ENCODE data around the gene GPX8.

The GPX8 gene, protein sequence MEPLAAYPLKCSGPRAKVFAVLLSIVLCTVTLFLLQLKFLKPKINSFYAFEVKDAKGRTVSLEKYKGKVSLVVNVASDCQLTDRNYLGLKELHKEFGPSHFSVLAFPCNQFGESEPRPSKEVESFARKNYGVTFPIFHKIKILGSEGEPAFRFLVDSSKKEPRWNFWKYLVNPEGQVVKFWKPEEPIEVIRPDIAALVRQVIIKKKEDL

DNA sequence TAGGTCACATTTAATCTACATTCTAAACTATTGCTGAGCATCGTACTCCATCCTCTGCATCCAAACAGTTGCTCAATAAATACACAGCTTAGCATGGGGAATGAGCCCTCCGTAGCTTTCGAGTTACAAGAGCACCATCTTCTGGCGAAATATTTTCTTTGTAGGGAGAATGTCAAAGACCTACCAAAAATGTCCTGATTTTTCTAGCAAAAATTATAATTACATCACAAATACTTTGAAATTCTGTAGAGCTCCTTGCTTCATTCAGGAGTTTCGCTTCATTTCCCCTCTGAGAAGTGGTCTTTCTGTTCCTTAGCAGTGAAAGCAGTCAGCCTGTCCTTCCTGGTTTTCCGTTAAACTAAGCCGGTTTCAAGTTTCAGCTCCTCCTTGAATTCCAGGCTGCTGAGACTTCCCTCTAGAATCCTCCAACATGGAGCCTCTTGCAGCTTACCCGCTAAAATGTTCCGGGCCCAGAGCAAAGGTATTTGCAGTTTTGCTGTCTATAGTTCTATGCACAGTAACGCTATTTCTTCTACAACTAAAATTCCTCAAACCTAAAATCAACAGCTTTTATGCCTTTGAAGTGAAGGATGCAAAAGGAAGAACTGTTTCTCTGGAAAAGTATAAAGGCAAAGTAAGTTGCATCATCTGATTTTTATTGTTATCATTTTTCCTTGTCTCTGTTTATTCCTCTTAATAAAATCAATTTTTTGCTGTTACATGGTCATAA, at the start of gene GPX8:
Gene GPX8 (plus strand): TSS at position 409 of the 730 bp plus-strand sequence. CDS start 22 bp downstream, at position 431.
- no peak for DNase-seq

DNA sequence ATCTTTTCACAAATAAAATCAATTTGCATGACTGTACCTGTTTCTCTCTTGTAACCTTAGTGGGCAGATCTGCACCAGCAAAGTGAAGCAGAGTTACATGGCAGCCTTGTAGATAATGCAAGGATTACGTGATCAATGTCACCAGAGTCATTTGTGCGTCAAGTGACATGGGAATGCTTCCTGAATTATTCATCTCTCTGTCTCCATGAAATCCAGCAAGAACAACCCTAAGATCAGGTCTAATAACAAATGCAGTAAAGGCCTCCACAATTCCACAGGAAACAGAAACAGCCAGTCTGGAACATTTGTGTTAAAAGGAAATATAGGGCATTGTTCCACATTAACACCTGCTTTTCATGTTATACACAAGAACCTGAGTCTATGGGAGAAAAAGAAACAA, 49.8 kb upstream of the GPX8 start:
- DNase-seq, result no peak

DNA sequence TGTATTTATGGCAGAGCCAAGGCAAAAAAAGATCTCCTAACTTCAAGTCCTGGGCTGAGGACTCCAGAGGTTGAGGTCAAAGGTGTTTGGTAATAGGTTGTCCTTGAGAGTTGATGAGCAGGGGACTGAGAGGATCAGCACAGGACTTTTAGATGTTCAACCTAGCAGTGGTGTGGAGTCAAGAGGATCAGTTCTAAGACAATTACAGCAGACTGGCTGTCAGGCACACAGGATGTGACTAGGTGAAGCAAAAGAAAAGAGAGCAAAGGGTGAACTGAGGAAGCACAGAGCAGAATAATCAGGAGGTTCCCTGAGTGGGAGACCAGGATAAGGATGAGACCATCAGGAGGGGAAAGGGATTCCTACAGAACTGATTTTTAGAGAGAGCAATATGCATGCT, 46.6 kb upstream of the GPX8 start:
- DNase-seq, result no peak

DNA sequence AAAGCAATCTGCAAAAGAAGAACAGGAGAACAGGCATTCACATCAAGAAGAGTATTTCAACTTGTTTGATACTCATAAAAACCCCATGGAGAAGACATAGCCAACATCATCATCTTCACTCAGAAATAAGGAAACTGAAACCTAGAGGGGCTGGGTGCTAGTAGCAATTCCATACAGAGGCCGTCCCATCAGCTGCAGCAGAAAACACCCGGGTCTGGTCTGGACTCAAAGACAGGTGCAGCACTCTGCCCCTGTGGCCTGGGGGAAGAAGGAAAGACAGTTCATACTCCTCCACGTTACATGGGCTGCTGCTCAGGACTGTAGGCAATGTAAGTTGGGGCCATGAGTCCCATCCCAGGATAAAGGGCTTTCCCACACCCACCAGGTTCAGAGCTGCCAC, 45.9 kb upstream of the GPX8 start:
- DNase-seq, result no peak

DNA sequence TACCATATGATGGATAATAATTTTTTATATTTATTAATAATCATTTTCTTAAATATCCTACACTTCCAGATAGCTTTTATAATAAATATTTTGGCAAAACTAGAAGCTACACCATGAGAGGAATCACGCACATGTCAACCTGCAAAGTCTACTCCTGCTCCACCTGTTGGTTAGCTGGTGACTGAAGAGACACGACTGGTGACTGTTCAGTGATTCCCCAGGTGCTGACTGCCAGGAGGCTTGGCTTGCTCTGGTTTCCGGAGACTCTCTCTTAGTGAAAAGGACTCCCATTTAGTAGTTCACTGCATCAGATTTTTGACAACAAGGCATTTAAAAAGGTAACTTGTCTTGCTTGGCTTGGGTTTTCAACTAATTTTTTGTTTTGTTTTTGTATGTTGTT, 36.6 kb upstream of the GPX8 start:
- DNase-seq, result no peak

DNA sequence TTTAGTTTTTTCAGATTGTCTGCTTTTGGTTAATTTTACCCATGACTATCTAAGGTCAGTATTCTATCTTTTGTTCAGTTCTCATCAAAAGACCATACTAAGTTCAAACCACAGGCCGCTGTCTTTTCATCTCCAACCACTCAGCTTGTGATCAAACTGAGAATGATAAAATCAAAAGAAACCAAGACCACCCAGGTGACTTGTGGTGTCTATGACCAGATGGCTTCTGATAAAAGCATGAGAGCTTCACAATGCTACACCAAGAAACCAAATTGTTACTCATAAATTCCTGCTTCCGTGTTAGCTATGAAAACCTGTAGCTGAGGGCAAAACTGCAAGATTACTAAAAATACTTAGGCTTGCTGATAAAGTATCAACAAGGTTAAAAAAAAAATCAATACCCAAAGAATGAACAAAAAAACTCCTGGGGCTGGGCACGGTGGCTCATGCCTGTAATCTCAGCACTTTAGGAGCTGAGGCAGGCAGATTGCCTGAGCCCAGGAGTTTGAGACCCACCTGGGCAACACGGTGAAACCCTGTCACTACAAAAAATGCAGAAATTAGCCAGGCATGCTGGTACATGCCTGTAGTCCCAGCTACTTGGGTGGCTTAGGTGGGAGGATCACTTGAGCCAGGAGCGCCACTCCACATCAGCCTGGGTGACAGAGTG, 25.8 kb upstream of the GPX8 start:
- DNase-seq, result no peak

DNA sequence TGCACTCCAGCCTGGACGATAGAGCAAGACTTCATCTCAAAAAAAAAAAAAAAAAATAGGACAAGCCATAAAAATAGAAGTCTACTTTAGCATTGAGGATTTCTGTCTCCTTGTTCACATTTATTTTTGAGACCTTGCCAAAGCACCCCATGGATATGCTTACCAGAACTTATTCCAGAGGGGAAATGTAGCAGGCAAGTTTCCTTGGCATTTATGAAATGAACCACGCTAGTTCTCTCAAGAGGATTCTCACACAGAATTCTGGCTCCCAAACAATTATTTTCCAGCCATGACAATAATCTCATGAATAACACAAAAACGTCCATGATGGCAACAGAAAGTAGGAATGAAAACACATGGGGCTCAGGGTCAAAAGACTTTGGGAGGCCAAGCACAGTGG, 23.4 kb upstream of the GPX8 start:
- DNase-seq, result no peak

DNA sequence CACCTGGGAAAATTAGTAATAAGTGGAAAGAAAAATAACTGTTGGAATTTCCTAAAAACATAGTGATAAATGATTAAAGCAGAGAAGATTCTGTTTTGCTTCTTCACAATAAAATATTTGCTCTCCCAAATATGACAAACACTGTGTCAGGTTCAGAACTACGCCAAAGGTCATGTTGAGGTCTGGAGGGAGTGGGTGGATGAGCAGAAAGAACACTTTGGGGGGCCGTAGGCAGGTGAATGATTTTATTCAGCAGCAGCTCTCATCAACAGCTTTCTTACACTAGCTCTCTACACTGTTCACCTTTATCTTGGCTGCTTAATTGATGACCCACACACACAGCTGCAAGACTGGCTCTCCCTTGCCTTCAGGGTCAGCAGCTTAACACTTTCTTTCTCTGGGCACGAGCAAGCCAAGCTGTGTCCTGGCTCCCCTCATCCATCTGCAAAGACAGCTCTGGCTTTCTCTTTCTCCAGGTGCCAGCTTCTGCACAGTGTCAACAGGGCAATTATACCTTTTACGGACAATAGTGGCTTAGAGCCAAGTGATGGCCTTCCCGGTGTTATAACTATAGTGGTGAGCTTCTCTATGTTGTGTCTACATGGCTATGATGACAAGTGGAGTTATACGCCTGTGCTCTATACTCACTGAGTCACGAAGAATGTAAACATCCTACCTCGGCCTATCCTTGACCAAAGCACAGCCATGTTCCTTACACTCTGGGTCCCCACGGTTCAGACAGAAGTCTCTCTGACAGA, 18.9 kb upstream of the GPX8 start:
- DNase-seq, result no peak

DNA sequence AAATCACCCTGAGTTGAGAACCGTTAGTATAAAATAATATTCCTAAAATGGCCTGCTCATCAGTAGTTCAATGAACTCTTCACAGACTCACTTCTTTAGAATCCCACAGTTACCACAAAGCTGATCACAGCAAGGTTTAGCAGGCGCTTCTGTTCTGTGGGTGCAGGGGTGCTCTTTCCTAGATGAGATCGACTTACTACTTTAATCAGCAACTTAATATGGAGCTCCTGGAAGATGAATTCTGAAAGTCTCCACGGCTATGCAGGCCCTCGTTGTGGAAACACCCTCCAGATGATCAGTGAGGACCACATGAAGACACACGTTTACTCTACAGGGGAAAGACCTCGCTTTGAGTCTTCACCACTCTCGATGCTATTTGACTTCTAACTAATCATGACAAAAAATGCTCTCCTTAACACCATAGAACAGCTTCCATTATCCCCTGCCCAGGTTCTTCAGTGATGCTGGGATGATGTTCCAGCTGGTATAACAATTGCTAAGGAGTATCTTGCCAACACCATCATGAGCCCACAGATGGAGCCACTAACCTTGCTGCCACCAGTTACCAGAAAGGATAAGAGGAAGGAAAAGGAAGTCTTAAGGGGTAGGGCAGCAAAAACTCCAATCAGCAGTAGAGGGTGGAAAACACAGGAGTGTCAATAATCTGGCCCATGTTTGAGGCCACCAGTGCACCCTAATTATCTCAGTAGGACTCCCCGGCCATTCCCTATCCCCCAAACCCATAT, 17.9 kb upstream of the GPX8 start:
- DNase-seq, result no peak

DNA sequence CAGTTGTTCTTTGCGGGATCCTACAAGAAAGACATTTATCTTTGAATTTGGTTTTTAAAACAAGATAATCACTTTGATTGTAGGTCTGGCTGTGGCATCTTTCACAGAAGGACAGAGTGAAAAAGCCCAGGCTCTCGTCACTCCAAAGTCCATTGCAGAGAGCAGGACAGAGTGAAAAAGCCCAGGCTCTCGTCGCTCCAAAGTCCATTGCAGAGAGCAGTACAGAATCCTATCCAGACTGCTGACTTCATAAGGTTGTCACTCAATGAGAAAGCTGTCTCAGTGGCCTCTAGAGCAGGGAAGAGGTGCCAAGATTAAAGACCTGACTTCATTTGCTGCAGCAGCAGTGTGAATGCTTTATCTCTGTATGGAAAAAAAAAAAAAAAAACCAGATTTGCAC, 16.3 kb upstream of the GPX8 start:
- DNase-seq, result no peak

DNA sequence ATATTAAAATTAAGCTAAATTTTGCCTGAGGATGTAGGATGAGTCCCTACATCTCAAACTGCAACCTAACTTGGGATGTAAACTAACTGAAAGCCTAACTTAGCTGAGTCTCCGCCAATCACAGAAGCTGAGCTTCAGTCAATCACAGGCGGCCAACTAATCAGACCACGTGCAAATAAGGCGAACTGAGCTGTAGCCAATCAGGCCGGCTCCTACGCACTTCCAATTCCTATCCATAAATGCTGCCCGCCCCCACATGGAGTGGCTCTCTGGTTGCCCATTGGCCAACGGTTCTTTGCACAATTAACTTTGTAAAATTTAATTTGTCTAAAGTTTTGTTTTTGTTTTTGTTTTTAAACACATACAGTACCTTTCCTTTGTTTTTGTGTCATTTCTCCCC, 13.9 kb upstream of the GPX8 start:
- no peak for DNase-seq

DNA sequence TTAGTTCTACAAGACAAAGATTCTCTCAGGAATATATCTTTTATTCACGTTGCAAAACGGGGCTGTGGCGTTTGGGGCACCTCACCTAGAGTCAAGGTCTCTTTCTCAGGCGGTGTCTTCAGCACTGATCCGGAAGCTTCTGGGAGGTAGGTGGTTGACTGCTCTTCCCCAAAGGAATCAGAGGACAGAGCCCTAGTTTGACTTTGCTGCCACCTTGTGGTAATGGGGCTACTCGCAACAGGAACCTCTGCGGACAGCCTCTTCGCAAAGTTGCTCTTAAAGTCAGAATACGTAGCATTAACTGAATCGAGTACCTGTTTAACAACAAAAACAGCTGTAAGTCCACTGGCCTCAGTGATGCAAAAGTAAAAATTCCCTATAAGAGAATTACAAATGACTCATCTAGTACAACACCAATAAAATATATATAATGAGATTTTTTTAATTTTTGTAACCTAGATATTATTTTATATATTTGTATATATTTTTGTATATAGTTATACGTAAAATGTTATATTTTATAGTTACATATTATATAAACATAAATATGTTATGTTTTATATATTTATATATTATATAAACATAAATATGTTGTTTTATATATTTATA, 13.3 kb upstream of the GPX8 start:
- peak; percentile 21 to 63 (median 58) for DNase-seq

DNA sequence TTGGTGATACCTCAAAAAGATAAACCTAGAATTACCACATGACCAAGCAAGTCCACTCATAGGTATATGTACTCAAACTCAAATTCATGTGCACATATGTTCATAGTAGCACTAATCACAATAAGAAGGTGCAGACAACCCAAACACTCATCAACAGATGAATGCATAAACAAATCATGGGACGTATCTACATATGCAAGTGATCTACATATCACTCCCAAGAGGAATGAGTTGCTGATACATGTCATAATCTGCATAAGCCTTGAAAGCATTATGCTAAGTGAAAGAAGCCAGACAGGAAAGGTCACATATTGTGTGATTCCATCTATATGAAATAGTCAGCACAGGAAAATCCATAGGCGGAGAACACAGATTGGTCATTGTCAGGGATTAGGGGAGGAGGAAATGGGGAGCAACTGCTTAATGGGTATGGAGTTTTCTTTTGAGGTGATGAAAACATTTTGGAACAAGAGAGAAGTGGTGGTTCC, 10.6 kb upstream of the GPX8 start:
- no peak for DNase-seq

DNA sequence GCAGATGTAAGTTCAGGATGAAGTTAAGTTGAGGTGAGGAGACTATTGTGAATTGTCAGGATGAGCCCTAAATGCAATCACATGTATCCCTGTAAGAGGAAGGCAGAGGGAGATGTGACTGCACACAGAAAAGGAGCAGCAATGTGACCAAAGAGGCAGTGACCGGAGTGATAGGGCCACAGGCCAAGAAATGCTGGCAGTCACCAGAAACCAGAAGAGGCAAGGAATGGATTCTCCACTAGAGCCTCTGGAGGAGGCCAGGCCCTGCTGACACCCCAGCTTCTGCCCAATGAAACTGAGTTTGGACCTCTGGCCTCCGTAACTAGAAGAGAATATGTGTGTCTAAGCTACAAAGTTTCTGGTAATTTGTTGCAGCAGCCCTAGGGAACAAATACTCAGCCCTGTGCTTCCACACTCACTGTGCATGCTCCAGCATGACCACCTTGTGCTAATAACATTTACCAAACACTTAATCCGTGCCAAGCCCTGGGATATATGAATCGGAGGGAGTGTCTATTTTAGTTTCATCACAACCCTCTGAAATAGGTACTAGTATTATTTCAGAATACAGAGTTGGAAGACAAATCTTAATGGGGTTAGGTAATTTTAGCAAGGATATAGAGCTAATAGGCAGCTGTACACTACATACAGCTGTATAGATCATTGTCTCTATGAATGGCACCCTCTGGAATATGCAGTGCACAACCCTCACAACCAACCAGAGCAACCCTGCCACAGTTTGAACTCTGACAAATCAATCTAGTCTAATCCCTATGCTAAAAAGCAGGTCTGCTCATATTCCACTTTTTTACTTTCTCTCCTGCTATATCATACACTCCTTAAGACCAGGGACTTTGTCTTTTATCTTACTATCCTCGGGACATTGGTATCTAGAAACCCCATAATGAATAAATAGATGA, 7.8 kb upstream of the GPX8 start:
- DNase-seq, result no peak

DNA sequence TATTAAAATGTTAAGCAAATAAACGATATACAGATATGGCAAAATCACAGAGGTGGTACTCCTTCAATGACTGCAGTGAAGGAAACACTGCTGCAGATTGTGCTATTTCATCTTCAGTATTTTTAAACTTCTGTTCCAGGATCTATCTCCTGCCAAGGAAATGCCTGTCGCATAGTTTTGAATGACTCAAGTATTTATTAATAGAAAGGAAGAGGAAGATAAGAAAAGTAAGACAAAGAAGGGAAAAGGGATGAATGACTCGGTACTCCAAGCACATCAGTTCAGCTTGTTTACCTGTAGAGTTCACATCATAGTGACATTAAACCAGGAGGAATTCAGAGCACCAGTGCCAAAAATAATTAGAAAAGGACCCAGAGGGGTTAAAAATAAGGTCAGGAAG, 5.1 kb upstream of the GPX8 start:
- DNase-seq, result no peak

DNA sequence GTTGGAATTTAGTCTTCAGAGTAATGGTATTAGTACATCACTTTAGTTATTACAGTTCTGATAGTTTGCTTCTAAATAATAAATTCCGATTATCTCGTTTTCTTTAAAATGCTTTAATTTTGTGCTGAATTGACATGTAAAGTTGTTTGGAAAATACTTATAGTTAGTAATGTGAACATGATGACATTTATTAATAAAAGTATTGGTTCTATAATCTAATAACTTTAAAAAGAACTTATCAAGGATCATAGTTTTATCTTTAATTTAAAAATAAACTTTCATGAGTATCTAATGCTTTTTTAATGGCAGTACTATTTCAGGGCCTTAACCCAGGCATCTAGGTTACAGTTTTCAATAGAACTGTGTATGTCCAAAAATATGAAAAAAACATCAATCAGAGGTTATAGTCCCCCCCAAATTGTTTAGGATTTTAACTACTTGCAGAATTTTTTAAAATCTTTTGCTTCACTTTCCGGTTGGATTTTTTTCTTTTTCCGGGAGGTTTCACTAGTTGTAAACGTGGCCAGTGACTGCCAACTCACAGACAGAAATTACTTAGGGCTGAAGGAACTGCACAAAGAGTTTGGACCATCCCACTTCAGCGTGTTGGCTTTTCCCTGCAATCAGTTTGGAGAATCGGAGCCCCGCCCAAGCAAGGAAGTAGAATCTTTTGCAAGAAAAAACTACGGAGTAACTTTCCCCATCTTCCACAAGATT, 680 bp downstream of the GPX8 start:
- no peak for DNase-seq

DNA sequence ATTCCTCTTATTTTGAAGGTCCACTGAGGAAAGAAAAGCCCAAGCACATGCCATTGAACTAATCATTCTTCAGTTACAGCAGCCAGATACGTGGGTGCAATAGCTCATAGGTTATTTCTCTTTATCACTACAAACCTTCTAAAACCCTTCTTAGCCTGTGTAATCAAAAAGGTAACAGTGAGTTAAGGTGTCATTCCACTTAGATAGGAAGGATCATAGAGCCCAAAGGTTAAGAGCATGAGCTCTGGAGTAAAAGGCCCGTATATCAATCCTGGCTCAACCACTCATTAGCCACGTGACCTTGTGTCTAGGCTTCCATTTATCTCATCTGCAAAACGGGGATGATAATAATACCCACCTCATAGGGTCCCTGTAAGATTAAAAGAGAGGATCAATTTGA, 2.7 kb downstream of the GPX8 start:
- no peak for DNase-seq

DNA sequence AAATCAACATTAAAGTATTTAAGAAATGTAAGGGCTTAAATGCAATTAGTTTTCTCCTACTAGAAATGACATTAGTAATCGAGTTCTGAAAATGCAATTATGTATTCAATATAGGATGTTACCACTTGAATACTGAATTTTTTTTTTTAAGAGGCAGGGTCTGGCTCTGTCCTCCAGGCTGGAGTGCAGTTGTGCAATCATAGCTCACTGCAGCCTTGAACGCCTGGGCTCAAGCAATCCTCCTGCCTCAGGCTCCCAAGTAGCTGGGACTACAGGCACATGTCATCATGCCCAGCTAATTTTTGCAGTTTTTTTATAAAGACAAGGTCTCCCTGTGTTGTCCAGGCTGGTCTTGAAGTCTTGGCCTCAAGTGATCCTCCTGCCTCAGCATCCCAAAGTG, 11.5 kb downstream of the GPX8 start:
- DNase-seq, result no peak

DNA sequence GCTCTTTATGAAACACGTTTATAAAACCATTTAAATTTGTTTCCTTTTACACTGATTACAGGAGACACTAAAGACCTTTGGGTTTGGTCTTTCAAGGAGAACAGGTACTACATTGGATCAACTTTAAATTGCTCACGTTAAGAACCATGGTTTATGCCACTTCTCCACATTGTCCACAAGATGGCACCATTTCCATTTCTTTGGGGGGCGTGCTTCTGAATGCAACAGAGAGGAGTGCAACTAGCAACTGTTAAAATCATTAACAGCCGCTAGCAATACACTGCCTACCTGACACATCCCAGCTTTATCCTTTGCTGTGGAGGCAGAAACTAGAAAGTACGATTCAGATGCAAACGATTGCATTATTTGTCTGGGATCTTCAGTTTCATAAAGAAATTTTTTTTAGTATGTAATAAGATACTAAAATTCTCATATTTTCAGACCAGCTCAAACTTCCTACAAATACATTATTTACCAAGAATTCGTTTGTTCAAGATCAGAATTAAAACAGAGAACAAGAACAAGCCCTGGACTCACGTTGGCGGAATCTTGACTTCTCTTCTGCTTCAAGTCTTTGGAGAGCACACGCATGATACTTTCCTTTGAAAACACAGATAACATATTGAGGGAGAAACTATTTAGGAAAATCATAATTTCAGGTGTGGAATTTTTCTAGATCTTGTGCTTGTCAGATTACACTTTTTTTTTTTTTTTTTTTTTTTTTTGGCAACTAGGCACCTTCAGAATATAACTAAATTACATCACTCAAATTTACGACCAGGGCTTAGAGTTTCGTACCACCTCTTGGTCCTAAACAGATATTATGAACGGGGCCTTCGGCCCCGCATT, 12.3 kb downstream of the GPX8 start:
- peak in 2 of 4 experiments; percentile 11 to 23 for DNase-seq

Measured in activated naive CD4-positive, alpha-beta T cell (primary cell).